ENCODE data around the gene ZMYM3. TPM values are rescaled to one million over a fixed set of nuclear protein-coding genes. Genes with fewer than 3 reads are reported as not detected.

The ZMYM3 gene
- total and polyA plus RNA-seq, 2 donors (not counting 1 experiment from before 2014, with no cell fraction given) = 21.8 to 40.6 TPM

- intact Hi-C loops (cut with micrococcal nuclease) = no loop called here
- no peak for ATAC-seq (ENCODE audit: low read depth)
- peaks cover 0 to 16% of the 10 kb centered on the region in 2 experiments for H3K36me3 ChIP-seq (replicated peaks in 1 of 2; ENCODE audit: control extremely low read depth in 1 of 2, control insufficient read depth in 1 of 2, extremely low read depth in 1 of 2, insufficient read depth in 2 of 2, low read length in 1 of 2)
These were observed 48.7 kb upstream of the ZMYM3 start for GRCh38 chrX:71302461-71303213.

More at GRCh38 chrX:71302461-71303213, 48.7 kb upstream of the ZMYM3 start:
- H3K27ac Mint-ChIP-seq = no peak overlapping the region
- Histone ChIP-seq H3K4me1 (ENCODE audit: control insufficient read depth in 2 of 2, insufficient read depth in 2 of 2, low read length in 2 of 2) (no peaks in the 10 kb centered on the region), H4K20me1 (ENCODE audit: control insufficient read depth, insufficient read depth, low read length, poor library complexity, severe bottlenecking) (no peaks in the 10 kb centered on the region), H2AFZ (ENCODE audit: insufficient read depth, low read depth, low read length, poor library complexity, severe bottlenecking) (no peak overlapping the region), H3K79me2 (ENCODE audit: control insufficient read depth, insufficient read depth, low read length) (no peaks in the 10 kb centered on the region), H3K9me3 (ENCODE audit: control extremely low read depth in 1 of 3, control insufficient read depth in 2 of 3, insufficient read depth in 1 of 3, low read length in 2 of 3) (no peaks in the 10 kb centered on the region), H3K9ac (ENCODE audit: low read length) (no peak overlapping the region), H3K27me3 (replicated peaks in 1 of 4; ENCODE audit: control extremely low read depth in 1 of 4, control insufficient read depth in 3 of 4, insufficient read depth in 4 of 4, low read length in 3 of 4) (no peaks in the 10 kb centered on the region), H3K4me3 (ENCODE audit: control extremely low read depth in 1 of 5, extremely low read depth in 1 of 5, insufficient read depth in 1 of 5, low read depth in 2 of 5, low read length in 4 of 5) (no peak overlapping the region), H3K27ac (ENCODE audit: low read length in 2 of 2) (no peak overlapping the region), H3K4me2 (replicated peaks; ENCODE audit: low read depth, low read length, poor library complexity, severe bottlenecking) (no peak overlapping the region)
- no peak for TF ChIP-seq EZH2 (IDR thresholded peaks at IDR 0.05; ENCODE audit: borderline replicate concordance, insufficient read depth, low read depth, low read length, poor library complexity, severe bottlenecking)
- no peak for TF ChIP-seq CTCF (IDR thresholded peaks at IDR 0.05)
- ChIA-PET POLR2A (no interaction called here), CTCF (no interaction called here)
- DNase-seq = no peak
- no peaks in the 10 kb centered on the region for H3K9me3 Mint-ChIP-seq (ENCODE audit: insufficient read depth)
- H3K4me3 Mint-ChIP-seq = no peak overlapping the region
- WGBS (ENCODE audit: insufficient coverage) = 100% methylated on average over 2 of the region's 5 CpGs
- no peaks in the 10 kb centered on the region for H3K27me3 Mint-ChIP-seq
- no peaks in the 10 kb centered on the region for H3K4me1 Mint-ChIP-seq
